Measurements from ENCODE around the gene DLG3.

DLG3 gene

DNA sequence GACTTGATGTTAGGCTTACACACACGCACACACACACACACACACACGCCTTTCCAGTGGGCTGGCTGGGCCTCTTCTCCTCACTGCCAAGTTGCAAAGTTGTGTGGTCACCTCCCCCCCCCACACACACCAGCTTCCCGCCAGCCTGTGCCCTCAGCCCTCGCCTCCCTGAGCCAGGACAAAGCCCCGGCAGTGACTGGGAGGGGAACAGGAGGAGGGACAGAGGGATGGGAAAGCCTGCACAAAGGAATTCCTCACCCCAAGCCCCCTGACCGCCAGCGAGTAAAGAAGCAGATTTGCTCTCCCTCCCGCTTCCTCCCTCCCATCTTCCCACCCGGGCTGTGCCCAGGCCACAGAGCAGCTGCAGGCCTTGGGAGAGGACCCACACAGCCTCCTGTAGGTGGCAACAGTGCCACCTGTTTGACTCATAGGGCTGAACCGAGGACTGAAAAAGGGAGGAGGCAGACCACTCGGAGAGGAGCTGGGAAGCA, 21.7 kb upstream of the DLG3 start, which contains the start of gene GDPD2:
Gene GDPD2, plus strand, starts transcription at position 464 of the 491 bp plus-strand sequence. CDS start 1,671 bp downstream, outside the sequence.
- no peak within 1 kb of the TSS for H2AFZ ChIP-seq (ENCODE audit: low read depth, low read length)
- H3K36me3 ChIP-seq (replicated peaks; ENCODE audit: low read depth, low read length), result peaks cover 7% of the 10 kb centered on the region
- H3K27ac ChIP-seq (ENCODE audit: low read length), result no peak within 1 kb of the TSS
- H3K9me3 ChIP-seq (ENCODE audit: insufficient read depth, low read length), result no peaks in the 10 kb centered on the region
- H3K9ac ChIP-seq (ENCODE audit: low read length), result no peak within 1 kb of the TSS
- H3K27me3 ChIP-seq (ENCODE audit: low read depth, low read length), result no peaks in the 10 kb centered on the region
- H3K4me3 ChIP-seq (ENCODE audit: low read length), result no peak within 1 kb of the TSS
- no peak for TF ChIP-seq EZH2phosphoT487 (IDR thresholded peaks at IDR 0.05; ENCODE audit: low read depth)
- TF ChIP-seq, protein P1, sequence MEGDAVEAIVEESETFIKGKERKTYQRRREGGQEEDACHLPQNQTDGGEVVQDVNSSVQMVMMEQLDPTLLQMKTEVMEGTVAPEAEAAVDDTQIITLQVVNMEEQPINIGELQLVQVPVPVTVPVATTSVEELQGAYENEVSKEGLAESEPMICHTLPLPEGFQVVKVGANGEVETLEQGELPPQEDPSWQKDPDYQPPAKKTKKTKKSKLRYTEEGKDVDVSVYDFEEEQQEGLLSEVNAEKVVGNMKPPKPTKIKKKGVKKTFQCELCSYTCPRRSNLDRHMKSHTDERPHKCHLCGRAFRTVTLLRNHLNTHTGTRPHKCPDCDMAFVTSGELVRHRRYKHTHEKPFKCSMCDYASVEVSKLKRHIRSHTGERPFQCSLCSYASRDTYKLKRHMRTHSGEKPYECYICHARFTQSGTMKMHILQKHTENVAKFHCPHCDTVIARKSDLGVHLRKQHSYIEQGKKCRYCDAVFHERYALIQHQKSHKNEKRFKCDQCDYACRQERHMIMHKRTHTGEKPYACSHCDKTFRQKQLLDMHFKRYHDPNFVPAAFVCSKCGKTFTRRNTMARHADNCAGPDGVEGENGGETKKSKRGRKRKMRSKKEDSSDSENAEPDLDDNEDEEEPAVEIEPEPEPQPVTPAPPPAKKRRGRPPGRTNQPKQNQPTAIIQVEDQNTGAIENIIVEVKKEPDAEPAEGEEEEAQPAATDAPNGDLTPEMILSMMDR (IDR thresholded peaks at IDR 0.05; ENCODE audit: low read depth, low read length), result no peak
- H3K4me2 ChIP-seq (ENCODE audit: low read length), result no peak within 1 kb of the TSS
- H3K4me1 ChIP-seq (ENCODE audit: low read length), result peaks cover 7% of the 10 kb centered on the region
- no peaks in the 10 kb centered on the region for H3K79me2 ChIP-seq (ENCODE audit: low read length)
- H4K20me1 ChIP-seq (ENCODE audit: insufficient read depth, low read length), result no peaks in the 10 kb centered on the region

DNA sequence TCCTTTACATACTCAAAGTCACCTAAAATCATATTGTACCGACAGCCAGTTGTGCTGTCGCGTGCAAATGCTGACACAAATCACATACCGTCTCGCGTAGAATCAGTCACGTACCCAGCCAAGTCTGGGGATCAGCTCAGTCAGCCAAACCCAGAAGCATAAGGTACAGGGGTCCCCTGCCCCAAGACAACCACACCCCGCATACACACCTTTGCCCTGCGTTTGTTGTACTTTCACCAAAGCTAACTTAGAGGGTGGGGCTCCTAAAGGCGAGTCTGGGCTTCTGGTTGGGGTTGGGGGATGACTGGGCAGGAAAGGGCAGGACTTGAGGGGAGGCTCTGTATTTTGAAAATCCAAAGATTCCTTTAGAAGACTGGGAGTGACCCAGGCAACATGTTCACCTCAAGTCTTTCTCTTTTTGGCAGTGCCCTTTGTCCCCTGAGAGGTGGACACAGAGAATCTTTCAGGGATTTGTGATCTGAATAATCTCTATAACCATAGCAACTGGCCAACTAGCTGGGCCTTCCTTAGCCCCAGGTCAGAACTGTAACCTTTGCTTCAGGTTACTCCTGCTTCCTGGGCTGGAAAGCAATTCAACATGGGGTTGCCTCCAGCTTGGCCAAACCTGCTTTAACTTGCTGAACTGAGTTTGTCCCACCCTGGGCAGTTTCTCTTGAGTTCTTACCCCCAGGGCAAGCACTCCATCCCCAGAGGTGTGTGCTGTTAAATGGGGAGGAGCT, 20.5 kb upstream of the DLG3 start:
- Histone ChIP-seq H3K4me1 (ENCODE audit: low read length) (peaks cover 7% of the 10 kb centered on the region), H3K9me3 (ENCODE audit: insufficient read depth, low read length) (no peaks in the 10 kb centered on the region), H3K27ac (ENCODE audit: low read length) (no peak overlapping the region), H4K20me1 (ENCODE audit: insufficient read depth, low read length) (no peaks in the 10 kb centered on the region), H2AFZ (ENCODE audit: low read depth, low read length) (no peak overlapping the region), H3K4me3 (ENCODE audit: low read length) (no peak overlapping the region), H3K79me2 (ENCODE audit: low read length) (no peaks in the 10 kb centered on the region), H3K4me2 (ENCODE audit: low read length) (no peak overlapping the region), H3K27me3 (ENCODE audit: low read depth, low read length) (no peaks in the 10 kb centered on the region), H3K9ac (ENCODE audit: low read length) (no peak overlapping the region), H3K36me3 (replicated peaks; ENCODE audit: low read depth, low read length) (no peaks in the 10 kb centered on the region)
- TF ChIP-seq EZH2phosphoT487 (IDR thresholded peaks at IDR 0.05; ENCODE audit: low read depth), result no peak
- TF ChIP-seq, protein P1 (IDR thresholded peaks at IDR 0.05; ENCODE audit: low read depth, low read length), result no peak

DNA sequence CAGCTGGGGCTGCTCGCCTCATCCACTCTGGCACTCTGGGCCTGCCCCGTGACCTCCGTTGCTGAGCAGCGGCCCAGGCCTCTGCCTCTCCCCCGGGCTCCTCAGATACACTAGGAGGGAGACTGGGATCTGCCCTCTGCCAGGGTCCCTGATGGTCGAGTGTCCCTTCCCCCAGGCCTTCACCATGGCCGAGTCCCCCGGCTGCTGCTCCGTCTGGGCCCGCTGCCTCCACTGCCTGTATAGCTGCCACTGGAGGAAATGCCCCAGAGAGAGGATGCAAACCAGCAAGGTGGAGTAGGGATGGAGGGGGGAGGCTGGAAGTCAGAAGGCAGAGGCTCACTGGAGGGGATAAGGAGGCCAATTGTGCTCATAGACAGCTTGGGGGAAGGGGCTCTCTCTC, 19.8 kb upstream of the DLG3 start:
- peaks cover 7% of the 10 kb centered on the region for H3K4me1 ChIP-seq (ENCODE audit: low read length)
- H2AFZ ChIP-seq (ENCODE audit: low read depth, low read length), result no peak overlapping the region
- H4K20me1 ChIP-seq (ENCODE audit: insufficient read depth, low read length), result no peaks in the 10 kb centered on the region
- no peaks in the 10 kb centered on the region for H3K9me3 ChIP-seq (ENCODE audit: insufficient read depth, low read length)
- H3K27me3 ChIP-seq (ENCODE audit: low read depth, low read length), result no peaks in the 10 kb centered on the region
- H3K79me2 ChIP-seq (ENCODE audit: low read length), result no peaks in the 10 kb centered on the region
- H3K9ac ChIP-seq (ENCODE audit: low read length), result no peak overlapping the region
- H3K27ac ChIP-seq (ENCODE audit: low read length), result no peak overlapping the region
- no peak for TF ChIP-seq EZH2phosphoT487 (IDR thresholded peaks at IDR 0.05; ENCODE audit: low read depth)
- TF ChIP-seq, protein P1 (IDR thresholded peaks at IDR 0.05; ENCODE audit: low read depth, low read length), result no peak
- no peaks in the 10 kb centered on the region for H3K36me3 ChIP-seq (replicated peaks; ENCODE audit: low read depth, low read length)
- H3K4me2 ChIP-seq (ENCODE audit: low read length), result no peak overlapping the region
- H3K4me3 ChIP-seq (ENCODE audit: low read length), result no peak overlapping the region

DNA sequence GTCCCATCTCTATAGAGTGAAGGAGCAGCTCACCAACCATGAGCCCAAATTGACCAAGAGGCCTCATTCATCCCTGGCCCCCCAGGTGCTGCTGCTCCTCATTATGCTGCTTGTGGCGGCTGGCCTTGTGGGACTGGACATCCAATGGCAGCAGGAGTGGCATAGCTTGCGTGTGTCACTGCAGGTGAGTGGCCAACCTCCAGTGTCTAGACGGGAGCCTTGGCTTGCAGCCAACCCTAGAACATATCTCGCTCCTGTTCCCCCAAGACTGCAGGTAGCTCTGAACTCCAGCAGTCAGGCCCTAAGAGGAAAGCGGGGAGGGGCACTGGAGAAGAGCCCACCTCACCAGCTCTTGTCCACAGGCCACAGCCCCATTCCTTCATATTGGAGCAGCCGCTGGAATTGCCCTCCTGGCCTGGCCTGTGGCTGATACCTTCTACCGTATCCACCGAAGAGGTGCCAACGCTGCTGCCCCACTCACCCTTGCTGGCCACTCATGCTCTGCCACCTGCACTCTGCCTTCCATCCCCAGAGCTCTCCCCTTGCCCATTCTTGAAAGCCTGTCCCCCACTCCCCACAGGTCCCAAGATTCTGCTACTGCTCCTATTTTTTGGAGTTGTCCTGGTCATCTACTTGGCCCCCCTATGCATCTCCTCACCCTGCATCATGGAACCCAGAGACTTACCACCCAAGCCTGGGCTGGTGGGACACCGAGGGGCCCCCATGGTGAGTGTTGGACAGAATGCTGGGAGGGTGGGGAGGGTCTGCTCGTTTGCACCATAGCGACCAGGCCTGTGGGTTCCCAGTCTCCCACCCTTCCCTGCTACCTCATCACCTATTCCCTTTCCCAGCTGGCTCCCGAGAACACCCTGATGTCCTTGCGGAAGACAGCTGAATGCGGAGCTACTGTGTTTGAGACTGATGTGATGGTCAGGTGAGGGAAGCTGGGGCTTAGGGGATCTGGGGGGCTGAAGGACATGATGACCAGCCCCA, 18.1 kb upstream of the DLG3 start:
- Histone ChIP-seq H3K9ac (ENCODE audit: low read length) (no peak overlapping the region), H3K4me1 (ENCODE audit: low read length) (peaks cover 7% of the 10 kb centered on the region), H4K20me1 (ENCODE audit: insufficient read depth, low read length) (no peaks in the 10 kb centered on the region), H3K9me3 (ENCODE audit: insufficient read depth, low read length) (no peaks in the 10 kb centered on the region), H3K4me2 (ENCODE audit: low read length) (no peak overlapping the region), H3K36me3 (replicated peaks; ENCODE audit: low read depth, low read length) (no peaks in the 10 kb centered on the region), H3K4me3 (ENCODE audit: low read length) (no peak overlapping the region), H3K27ac (ENCODE audit: low read length) (no peak overlapping the region), H2AFZ (ENCODE audit: low read depth, low read length) (no peak overlapping the region), H3K27me3 (ENCODE audit: low read depth, low read length) (no peaks in the 10 kb centered on the region), H3K79me2 (ENCODE audit: low read length) (no peaks in the 10 kb centered on the region)
- TF ChIP-seq EZH2phosphoT487 (IDR thresholded peaks at IDR 0.05; ENCODE audit: low read depth), result no peak
- TF ChIP-seq, protein P1 (IDR thresholded peaks at IDR 0.05; ENCODE audit: low read depth, low read length), result no peak

Measured in OCI-LY3 (cell line).